Ovary (tissue), 3 donors: ENCODE measurements around the gene TMEM115.

ENCODE experiments used
- CTCF ChIP-seq, 3 donors: fragments of 450-650 bp in 2 of 3; fragments of 200-600 bp in 1 of 3; IDR thresholded peaks; one replicate each; pipeline versions ENCODE4 v1.5.1 to v1.8.0; 2016 to 2022; ENCODE audit warnings: antibody characterized with exemption in 3 of 3, mild to moderate bottlenecking in 1 of 3
- POLR2A ChIP-seq: fragments of 450-650 bp; IDR thresholded peaks from one replicate; pipeline ENCODE4 v1.6.1; 2017; ENCODE audit warnings: antibody characterized with exemption, mild to moderate bottlenecking, moderate library complexity
- donor health status: DM: no; HTN: no; CAD: no.

GRCh38 chr3:50340448-50341329, 18.6 kb downstream of the TMEM115 start, which contains the start of gene RASSF1:
- no peak for TF ChIP-seq CTCF (IDR thresholded peaks at IDR 0.05)
- TF ChIP-seq POLR2A = peak; percentile 53
